GM19099 (cell line): ENCODE results near the gene GADD45B.

Experiments used
- POLR2A ChIP-seq: IDR thresholded peaks from 3 replicates; pipeline ENCODE4 v1.6.1; 2011; ENCODE audit warnings: low read depth; ENCODE audit not compliant: insufficient read length; ENCODE audit errors: extremely low read depth

Gene GADD45B

DNA sequence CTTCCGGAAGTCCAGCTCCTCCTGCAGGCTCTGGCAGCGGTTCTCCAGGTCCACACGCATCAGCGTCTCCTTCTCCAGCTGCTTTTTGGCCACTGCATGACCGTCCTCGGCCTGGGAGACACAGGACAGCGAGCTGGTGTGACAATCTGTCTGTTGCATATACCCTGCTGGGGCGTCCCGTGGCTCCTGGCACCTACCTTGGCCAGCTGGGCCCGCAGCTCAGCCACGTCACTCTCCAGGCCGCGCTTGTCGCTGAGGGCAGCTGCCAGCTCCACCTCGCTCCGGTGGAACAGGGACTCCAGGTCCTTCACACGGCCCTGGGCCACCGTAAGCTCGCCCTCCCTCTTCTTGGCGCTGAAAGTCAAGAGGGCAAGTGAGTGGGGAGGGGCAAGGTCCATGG is 37.7 kb upstream of the GADD45B start:
- TF ChIP-seq POLR2A = no peak

DNA sequence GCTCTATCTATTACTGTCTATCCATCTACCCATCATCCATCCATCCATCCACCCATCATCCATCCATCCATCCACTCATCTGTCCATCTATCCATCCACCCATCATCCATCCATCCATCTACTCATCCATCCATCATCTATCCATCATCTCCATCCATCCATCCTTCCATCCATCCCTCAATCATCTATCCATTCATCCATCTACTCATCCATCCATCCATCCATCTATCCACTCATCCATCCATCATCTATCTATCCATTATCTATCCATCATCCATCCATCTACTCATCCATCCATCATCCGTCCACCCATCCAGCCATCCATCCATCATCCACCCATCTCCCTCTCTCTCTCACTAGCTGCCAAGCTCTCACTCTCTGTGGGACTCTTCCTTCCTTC is 35.4 kb upstream of the GADD45B start:
- no peak for TF ChIP-seq POLR2A

DNA sequence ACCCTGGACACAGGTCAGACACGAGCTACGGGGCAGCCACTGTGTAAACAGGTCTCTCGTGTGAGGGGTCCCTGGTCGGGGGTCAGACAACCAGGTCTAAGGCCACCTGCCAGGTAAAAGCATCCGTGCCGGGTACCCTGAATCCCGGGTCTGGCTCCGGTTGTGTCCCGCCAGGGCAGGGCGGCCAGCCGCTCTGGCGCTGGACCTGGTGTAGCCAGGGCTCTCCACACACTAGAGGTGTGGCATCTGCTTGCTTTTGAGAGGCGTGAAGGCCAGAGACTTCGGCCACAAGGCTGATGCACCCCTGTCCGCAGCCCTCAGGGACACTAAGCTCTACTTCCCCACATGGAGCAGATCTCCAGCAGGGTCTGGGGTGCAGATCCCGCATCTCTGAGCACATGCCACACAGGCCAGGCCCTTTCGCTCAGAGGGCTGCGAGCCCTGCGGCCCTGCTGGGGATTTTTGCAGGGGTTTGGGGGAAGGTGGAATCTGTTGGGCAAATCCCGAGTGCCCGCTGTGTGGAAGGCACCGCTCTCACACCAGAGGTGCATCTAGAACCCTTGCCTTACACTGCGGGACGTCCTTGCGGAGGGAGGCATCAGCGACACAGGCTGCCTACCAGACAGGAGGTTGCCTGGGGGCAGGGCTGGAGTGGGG is 34.7 kb upstream of the GADD45B start:
- TF ChIP-seq POLR2A = no peak

DNA sequence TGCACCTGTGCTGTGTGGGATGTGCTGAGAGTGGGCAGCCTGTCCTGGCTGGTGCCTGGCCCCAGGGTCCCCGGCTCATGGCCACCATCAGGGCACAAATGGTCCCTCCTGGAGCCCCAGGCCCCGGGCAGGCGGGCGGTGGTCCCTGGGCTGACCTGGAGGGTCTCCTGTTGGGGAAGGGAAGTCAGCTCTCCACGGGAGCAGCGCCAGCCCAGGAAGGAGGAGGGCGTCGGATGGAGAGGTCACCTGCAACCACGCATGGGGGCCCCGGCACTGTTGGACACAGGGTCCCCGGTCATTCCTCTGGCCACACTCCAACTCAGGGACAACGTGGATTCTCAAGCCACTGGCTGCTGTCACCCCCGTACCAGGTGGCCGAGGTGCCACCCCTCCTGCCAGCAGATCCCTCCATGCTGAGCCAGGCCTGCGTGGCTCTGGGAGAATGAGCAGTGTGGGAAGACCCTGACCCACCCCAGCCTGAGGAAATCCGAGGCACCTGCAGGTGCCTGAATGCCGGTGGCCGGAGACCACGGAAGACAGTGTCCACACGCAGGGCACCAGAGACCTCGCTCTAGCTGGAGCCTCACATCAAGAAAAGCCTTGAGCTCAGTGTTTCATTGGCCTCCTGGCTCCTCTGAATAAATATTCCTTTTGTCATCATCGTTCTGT is 32.7 kb upstream of the GADD45B start:
- no peak for TF ChIP-seq POLR2A

DNA sequence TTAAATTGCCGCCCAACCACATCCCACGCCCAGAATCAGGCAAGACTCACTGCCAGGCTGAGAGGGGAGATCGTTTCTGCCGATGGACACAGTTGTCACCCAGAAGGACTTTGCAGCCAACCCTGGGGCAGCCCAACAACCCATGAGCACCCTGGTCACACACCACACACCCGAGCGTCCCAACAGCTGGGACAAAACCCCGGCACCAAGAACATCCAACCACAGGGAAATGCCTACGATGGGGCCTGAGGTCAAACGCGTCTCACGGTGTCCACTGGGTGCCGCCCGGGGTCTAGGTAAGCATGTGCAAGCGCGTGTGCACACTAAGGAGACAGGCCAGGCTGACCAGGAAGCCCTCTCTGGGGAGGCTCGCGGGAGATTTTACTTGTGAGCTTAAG is 32.1 kb upstream of the GADD45B start:
- no peak for TF ChIP-seq POLR2A

DNA sequence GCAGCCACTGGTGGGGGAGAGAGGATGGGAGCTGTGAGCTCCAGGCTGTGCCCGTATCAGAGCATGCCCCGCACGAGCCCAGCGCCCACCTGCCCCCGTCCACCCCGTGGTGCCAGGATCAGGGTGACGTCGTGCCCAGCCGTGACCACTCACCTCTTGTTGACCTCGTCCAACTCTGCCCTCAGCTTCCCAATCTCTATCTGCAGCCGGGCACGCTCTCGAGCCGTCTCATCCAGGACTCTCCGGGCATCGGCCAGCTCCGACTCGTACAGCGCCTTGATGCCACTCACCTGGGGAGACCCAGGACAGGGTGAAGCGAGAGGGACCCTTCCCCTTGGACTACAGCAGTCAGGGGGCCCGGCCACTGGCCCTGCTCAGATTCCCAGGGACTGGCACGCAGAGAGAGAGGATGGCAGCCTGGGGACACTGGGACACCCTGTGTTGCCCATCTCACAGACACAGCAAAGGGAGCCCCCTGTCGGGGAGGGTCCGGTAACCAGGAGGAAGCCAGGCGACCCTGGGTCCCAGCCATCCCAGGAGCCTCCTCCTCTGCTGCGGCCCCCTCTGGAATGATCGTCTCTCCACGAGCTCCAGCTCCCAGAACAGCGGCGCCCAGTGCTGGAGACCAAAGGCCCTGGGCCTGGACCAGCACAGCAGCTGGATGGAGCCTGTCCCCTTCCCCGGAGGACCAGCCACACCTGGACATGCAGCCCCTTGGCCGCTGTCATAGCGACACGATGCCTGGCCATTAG is 31.5 kb upstream of the GADD45B start:
- no peak for TF ChIP-seq POLR2A

DNA sequence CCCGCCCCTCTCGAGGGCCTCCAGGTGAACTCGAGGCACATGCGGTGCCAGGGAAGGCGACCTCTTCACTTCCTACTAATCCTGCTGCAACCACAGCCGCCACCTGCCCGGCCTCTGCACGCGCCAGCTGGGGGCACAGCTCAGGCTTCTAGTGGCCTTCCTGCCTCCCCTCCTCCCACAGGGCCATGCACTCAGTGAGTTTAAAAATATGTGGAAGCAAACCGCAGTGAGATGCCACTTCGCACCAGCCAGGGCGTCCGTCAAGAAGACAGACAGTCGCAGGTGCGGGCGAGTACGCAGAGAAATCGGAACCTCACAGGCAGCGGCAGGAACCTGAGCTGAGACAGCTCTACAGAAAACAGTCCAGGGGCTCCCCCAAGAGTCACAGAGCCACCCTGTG is 29.5 kb upstream of the GADD45B start:
- no peak for TF ChIP-seq POLR2A

DNA sequence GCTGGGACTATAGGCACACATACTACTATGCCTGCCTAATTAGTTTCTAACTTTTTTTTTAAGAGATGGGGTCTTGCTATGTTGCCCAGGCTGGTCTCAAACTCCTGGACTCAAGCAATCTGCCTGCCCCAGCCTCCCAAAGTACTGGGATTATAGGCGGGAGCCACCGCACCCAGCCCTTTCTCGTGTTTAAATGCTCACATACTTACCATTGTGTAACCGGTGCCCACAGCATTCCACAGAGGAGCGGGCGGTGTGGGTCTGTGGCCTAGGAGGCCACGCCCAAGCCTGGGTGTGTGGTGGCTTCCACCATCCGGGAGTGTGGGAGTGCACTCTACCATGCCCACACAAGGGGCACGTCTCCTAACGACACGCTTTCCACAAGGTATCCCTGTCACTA is 26.9 kb upstream of the GADD45B start:
- no peak for TF ChIP-seq POLR2A

DNA sequence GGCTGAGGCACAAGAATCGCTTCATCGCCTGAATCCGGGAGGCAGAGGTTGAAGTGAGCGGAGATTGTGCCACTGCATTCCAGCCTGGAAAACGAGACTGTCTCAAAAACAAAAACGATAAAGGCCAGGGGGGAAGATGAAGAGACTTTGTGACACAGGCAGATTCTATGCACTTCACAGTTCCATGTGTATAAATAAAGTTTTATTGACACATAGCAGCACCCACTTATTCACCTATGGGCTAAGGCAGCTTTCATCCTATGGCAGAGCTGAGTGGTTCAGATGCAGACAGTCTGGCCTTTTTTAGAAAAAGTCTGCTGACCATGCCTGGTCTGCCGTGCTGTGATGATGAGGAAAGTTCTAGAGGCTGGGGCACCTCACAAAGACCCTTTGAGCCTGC is 24.8 kb upstream of the GADD45B start:
- no peak for TF ChIP-seq POLR2A

DNA sequence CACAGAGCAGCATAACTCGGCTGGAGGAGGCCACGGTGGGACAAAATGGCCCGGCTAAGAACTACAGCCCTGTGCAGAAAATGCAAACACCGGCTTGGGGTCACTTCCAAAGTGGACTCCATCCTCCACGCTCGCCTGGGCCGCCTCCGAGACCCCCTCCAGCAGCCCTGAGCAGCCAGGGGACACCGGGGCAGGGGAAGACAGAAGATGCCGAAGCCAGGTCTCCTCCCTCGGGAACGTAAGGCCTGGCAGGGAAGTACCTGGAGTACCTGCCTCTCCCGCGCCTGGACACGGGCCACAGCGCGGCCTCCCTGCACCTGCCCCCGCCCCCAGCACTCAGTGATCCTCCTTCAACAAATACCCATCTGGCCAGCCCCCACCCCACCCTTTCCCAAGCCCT is 24.2 kb upstream of the GADD45B start:
- no peak for TF ChIP-seq POLR2A

DNA sequence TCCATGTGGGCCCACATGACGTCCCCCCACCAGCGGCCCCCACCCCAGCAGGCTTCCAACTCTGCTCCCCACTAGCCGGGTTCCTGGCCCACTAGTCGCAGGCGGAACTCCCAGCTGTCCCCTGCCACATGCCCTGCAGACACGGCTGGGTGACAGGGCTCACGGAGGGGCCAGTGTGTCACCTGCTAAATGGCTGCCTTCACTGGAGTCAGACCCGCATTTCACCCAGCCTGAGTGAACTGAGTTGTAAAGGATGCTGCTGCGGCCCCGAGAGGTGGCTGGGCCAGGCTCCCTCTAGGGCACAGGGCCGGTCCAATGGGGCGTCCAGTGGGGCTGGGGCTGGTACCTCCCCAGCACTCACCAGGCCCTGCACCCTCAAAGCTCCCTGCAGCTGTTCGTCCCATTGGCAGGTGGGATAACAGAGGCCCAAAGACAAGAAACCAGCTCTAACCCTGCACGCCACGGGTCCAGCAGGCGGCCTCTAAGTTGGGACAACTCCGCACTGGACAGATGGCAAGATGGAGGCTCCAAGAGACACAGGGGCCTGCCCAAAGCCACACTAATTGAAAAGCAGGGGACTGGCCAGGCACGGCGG is 22.4 kb upstream of the GADD45B start:
- no peak for TF ChIP-seq POLR2A

DNA sequence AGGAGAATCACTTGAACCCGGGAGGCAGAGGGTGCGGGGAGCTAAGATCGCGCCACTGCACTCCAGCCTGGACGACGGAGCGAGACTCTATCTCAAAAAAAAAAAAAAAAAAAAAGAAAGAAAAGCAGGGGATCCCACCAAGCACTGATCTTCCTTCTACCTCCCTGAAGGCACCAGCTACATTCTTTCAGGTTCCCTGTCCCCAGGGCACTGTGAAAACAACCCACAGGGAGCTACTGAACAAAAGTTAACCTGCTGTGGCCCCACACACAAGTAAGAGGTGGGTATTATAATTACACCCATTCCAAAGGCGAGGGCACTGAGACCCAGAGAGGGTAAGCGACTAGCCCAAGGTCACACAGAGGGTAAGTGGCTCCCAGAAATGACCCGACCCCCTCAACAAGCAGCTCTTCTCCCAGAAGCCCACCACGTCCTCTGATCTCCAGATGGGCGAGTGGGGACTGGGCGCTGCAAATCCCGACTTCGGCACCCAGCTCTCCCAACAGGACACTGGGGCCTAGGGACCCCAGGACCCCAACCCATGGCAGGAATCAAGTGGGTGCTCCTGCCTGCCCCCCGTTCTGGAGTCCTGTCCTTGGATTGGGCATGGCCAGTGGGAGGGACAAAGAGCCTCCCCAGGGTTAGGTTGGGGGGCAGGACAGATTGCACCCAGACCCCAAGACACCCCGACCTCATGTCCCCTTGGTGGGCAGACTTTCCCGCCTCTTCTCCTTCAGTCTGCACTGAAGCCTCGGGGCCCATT is 21.5 kb upstream of the GADD45B start:
- no peak for TF ChIP-seq POLR2A

DNA sequence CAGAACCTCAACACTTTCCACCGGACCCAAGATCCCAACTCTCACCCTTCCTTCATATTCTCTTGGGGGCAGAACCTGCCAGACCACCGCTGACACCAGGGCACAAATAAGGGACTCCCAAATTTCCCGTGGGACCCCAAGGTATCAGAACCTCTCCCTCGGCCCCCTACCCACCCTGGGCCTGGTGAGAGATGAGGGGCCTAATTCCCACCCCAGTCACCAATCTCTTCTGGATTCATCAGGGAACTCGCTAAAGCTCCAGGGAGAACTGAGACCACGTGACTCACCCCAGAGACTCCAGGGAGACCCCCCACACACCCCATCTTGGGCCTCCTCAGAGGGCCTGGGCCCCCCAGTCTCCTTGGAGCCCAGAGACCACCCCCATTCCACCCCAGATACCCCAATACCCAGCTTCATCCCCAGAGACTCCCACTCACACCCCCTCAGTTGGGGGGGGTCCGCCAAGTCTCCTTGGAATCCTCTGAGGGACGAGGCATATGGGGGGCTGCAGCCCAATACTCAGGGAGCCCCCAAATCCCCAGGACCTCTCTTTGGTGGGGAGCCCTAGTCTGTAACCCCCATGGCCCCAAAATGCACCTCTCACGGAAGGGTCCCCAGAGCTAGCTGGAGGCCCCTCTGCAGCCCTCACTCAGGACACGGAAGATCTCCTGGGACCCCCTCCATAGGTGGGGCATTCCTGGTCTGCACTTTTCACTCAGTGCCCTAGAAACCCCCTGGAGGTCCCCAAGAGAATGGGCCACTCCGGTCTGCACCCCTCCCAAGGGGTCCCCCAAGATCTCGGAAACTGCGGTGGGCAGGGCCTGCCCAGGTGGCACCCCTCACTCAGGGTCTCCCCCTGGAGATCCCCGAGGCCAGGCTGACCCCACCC is 20.7 kb upstream of the GADD45B start:
- TF ChIP-seq POLR2A = no peak
